ENCODE measurements around the gene CD274. TPM values are rescaled to one million over a fixed set of nuclear protein-coding genes. Genes with fewer than 3 reads are reported as not detected.

CD274 gene
- total RNA-seq, 1 experiment from 2014 or later: 0.62 TPM

DNA sequence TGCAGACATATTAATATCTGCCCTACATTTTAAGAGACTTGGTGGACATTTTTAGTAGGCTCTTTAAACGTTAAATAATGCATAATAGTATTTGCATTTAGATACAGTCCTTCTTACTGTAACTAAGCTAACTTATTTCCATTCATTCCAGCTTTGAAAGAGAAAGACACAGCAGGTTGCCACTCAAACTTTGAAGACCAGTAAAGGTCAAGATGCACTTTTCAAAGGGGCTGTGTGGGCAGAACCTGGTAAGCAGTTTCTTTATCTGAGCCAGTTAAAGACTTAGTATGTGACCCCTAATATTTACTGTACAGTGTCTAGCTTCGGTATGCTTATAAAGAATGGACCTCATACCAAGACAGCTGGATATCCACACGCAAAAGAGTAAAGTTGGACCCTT, 33.4 kb upstream of the CD274 start:
- no TSS peak for BruUV-seq (replicated peaks)
- Histone ChIP-seq H3K4me3 (ENCODE audit: low read depth, low read length, poor library complexity, severe bottlenecking) (no peak overlapping the region), H3K27me3 (replicated peaks; ENCODE audit: insufficient read depth, low read depth, low read length, poor library complexity) (no peaks in the 10 kb centered on the region), H3K9me3 (ENCODE audit: low read depth, low read length, poor library complexity, severe bottlenecking) (no peaks in the 10 kb centered on the region), H3K4me1 (ENCODE audit: insufficient read depth, low read length, poor library complexity, severe bottlenecking) (no peaks in the 10 kb centered on the region), H3K36me3 (ENCODE audit: insufficient read depth, low read length, poor library complexity, severe bottlenecking) (no peaks in the 10 kb centered on the region), H3K27ac (ENCODE audit: low read depth, low read length, poor library complexity, severe bottlenecking) (no peak overlapping the region)
- no peak for DNase-seq (ENCODE audit: low spot score)
- TF ChIP-seq CTCF (conservative IDR thresholded peaks at IDR 0.05; ENCODE audit: low read depth, low read length): no peak
- intact Hi-C loops (cut with micrococcal nuclease; ENCODE audit: unreplicated experiment): no loop called here
- CTCF ChIA-PET: no interaction called here
- POLR2A ChIA-PET (ENCODE audit: low non-redundant PET): interaction anchor here (0.5 kb wide), 1 partner anchor 215 kb away, joined by 12 read pairs; no protein-coding TSS in a partner anchor

DNA sequence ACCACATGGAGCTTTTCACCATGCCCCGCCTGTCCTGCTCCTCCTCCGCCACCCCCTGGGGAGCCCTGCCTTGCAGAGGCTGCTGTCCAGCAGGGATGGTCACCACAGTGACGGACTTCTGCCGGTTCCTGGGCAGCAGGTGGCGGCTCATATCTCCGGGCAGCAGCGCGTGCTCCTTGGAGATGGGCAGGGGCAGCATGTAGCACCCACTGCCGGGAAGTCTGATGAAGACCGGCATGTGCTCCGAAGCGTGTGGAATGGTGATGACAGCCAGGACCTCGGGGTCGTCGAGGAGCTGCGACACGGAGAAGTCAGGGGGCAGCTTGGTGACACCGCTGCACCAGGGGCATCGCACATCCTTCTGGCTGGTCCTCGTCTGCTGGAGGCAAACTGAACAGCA, 31.9 kb upstream of the CD274 start:
- ChIA-PET POLR2A (ENCODE audit: low non-redundant PET) (no interaction called here), CTCF (no interaction called here)
- Histone ChIP-seq H3K4me1 (ENCODE audit: insufficient read depth, low read length, poor library complexity, severe bottlenecking) (no peaks in the 10 kb centered on the region), H3K4me3 (ENCODE audit: low read depth, low read length, poor library complexity, severe bottlenecking) (no peak overlapping the region), H3K9me3 (ENCODE audit: low read depth, low read length, poor library complexity, severe bottlenecking) (no peaks in the 10 kb centered on the region), H3K27ac (ENCODE audit: low read depth, low read length, poor library complexity, severe bottlenecking) (no peak overlapping the region), H3K36me3 (ENCODE audit: insufficient read depth, low read length, poor library complexity, severe bottlenecking) (no peaks in the 10 kb centered on the region), H3K27me3 (replicated peaks; ENCODE audit: insufficient read depth, low read depth, low read length, poor library complexity) (no peaks in the 10 kb centered on the region)
- TF ChIP-seq EZH2 (IDR thresholded peaks at IDR 0.05; ENCODE audit: borderline replicate concordance, low read depth, low read length, poor library complexity, severe bottlenecking): no peak
- TF ChIP-seq CTCF (conservative IDR thresholded peaks at IDR 0.05; ENCODE audit: low read depth, low read length): no peak
- no peak for DNase-seq (ENCODE audit: low spot score)
- intact Hi-C loops (cut with micrococcal nuclease; ENCODE audit: unreplicated experiment): no loop called here
- no TSS peak for BruUV-seq (replicated peaks)

GRCh38 chr9:5419987-5420386, 30.4 kb upstream of the CD274 start:
- no peak for DNase-seq (ENCODE audit: low spot score)
- BruUV-seq (replicated peaks): no TSS peak
- no peaks in the 10 kb centered on the region for H3K36me3 ChIP-seq (ENCODE audit: insufficient read depth, low read length, poor library complexity, severe bottlenecking)
- no peak overlapping the region for H3K27ac ChIP-seq (ENCODE audit: low read depth, low read length, poor library complexity, severe bottlenecking)
- TF ChIP-seq CTCF (conservative IDR thresholded peaks at IDR 0.05; ENCODE audit: low read depth, low read length) (no peak), EZH2 (IDR thresholded peaks at IDR 0.05; ENCODE audit: borderline replicate concordance, low read depth, low read length, poor library complexity, severe bottlenecking) (no peak)
- H3K4me3 ChIP-seq (ENCODE audit: low read depth, low read length, poor library complexity, severe bottlenecking): no peak overlapping the region
- POLR2A ChIA-PET (ENCODE audit: low non-redundant PET): no interaction called here
- H3K4me1 ChIP-seq (ENCODE audit: insufficient read depth, low read length, poor library complexity, severe bottlenecking): no peaks in the 10 kb centered on the region
- intact Hi-C loops (cut with micrococcal nuclease; ENCODE audit: unreplicated experiment): loop anchor here (10.0 kb wide), 1 partner anchor 425 kb away; no protein-coding TSS in a partner anchor
- CTCF ChIA-PET: no interaction called here
- H3K9me3 ChIP-seq (ENCODE audit: low read depth, low read length, poor library complexity, severe bottlenecking): no peaks in the 10 kb centered on the region
- H3K27me3 ChIP-seq (replicated peaks; ENCODE audit: insufficient read depth, low read depth, low read length, poor library complexity): no peaks in the 10 kb centered on the region

Measured in A673 (cell line).